DMS 273 treated with DMSO at 0.1 percent for 48 hours (cell line): ENCODE measurements around the gene KIF12.

Source experiments
- DNase-seq: peaks from one replicate; lab custom pipeline; 2025; lab: John Stamatoyannopoulos, UW

KIF12 gene

DNA sequence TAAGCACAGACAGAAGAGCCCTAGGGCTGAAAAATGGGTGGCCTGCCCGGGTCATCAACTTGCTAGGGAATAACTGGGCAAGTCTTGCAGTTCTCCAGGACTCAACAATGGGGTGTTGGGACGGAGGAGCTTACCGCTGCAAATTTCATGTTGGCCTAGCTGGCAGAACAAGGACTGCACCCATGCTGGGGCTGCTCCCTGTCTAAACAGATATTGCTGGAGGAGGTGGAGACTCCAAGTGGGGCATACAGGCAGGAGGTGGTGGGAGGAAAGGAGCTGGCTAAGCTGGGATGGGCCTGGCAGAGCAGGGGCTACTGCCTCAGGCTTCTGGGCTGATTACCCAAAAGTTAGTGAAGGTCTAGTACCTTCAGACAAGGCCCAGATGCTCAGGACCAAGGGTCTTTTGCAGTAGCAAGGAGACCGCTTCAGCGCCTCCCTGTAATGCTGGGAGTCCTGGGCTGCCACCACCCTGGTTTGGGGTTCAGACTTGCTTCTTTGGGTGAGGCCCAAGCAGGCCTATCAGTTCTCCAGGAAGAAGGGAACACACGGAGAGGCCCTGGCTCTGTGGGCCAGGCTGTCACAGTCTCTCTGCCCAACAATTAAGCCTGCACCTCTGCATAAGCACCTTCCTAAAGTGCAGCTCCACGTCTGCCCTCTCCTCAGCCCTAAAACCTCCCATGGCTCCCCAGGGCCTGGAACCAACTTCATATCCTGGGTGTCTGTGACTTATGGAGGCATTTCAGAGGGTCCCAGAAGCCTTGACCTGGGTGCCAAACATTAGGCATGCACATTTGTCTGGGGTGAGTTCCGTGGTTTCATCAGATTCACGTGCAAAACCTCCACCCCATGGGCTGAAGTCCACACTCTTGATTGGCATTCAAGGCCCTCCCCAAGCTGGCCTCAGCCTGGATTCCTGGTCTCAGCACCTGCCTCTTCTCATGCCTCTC, 24.2 kb upstream of the KIF12 start:
- no peak for DNase-seq

DNA sequence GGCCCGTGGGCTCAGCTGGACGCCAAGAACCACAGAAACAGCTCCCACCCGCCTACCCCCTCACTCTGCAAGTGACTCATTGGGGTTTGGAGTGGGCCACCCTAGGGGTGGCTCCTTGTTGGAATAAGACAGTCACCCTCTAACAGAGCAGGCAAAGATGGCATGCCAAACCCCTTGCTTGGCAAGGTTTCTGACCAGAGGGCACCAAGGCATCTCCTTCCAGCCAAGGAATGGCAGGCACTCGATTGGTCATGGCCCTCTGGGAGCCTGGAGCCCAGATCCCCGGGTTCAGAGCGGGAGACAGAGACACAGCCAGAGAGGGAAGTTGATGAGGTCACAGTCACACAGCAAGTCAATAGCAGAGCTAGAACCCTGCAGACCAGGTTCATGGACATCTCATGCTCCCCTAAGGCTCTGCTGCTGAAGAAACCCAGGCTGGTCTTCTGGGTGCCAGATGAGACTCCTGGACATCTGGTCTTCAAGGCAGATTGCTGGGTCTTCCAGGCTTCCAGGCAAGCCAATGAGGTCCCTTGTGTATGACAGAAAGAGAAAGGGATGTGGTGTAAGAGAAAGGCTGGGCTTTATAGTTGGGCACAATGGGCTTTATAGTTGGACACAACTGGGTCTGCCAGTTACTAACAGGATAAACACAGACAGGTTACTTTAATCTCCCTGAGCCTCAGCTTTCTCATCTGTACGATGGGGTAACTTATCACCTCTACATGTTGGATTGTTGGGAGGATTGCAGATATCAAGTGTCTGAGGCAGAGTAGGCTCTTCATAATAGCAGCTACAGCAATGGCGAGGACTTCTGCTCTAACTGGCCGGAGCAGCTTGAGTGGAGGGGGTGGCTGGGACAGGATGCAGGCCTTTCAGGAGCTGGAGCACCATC, 23.3 kb upstream of the KIF12 start:
- no peak for DNase-seq

DNA sequence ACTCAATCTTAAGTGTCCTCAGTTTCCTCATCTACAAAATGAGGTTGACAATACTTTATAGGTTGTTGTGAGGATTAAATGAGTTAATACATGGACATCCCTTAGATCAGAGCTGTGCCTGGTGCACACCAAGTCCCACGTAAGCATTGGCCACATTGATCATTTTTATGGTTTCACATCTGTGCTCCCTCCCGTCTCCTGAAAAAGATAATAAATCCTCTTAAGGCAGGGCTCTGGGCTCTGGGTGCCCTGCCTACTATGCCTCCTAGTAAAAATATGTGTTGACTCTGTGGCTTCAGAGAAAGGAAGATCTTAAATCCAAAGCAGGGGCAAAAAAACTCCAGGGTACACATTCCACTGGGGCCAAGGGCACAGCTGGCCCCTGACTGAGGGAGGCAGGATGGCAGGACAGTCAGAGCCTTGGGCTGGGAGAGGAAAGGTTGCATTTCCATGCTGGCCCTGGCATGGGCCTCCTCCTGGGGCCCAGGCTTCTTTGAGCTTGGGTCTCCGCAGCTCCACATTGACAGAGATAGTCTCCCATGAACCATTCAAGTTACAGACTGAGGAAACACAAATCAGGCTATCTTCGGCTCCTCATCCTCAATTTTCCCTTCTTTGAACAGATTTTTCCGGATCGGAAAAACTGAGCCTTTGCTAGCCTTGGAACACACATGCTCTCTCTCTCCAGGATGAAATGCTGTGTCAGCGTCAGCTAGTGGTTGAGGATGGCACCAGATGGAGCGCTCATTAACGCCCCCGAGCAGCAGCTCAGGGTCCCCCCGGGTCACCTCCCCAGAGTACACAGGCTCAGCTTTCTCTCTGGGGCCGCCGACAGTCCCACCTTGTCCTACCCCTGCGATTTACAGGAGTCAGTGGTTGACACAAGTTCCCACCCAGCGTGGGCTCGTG, 22.4 kb upstream of the KIF12 start:
- no peak for DNase-seq

DNA sequence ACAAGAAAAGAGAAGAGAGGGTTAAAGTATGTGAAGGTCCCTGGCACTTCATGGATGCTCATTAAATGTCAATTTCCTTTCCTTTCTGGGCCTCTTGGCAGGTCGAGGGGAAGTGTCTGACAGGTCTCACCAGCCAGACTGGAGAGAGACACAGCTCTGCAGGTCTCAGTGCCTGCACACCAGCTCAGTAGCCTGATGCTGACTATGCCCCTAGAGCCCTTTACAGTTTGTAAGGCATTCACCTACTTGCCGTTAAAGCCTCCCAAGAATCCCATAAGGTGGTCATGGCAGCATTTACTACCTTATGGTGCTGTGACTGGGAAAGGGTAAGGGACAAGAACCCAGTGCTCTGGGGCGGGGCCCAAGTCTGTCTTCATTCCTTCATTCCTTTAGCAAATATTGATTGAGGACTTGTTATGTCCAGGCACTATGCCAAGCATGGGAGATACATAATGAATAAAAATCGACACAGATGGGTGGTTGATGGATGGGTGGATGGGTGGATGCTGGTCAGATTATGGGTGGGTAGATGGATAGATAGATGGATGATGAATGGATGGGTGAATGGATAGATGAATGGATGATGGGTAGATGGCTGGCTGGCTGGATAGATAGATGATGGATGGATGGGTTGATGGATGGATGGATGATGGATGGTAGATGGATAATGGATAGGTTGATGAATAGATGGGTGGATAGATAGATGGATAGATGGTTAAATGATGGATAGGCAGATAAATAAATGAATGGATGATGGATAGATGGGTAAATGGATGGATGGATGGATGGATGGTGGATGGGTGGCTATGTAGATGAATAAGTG, 21.3 kb upstream of the KIF12 start:
- no peak for DNase-seq

DNA sequence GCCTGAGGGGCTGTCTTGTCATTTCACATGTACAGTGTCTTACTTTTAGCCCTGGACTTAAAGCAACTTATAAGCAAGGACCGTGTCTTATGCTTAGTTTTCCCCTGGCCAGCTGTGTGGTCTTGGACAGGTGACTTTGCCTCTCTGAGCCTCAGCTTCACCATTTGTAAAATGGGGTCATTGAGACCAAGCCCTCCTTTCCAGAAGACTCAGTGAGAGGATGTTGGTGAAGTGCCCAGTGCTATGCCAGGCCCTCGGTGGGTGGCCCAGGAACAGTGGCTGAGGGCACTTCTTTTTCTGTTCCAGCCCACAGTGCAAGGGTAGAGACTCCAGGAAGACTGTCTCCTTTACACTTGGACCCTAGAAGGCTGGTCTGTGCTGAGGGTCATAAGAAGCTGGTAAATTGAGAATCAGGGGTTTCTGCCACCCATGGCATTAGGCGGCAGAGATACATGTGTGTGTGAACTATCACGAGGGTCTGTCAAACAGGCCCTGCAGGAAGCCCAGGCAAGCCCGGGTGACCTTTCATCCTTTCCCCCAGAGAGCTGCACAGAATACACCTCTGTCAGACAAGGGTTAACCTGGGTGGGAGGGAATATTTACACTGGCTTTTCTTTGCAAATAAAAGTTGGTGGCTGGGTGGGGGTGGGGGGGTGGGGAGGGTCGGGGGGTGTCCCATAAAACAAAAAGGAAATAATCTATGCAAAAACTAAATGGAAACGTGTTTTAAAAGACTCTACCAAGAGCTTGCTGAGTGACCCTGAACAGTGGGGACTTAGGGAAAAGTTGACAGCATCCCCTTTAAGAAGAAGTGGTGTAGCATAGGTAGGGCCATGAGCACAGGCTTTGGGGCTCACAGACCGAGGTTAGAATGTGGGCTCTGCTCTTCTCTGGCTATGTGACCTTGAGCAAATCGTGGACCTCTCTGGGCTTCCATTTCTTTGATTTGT, 20.4 kb upstream of the KIF12 start:
- no peak for DNase-seq

DNA sequence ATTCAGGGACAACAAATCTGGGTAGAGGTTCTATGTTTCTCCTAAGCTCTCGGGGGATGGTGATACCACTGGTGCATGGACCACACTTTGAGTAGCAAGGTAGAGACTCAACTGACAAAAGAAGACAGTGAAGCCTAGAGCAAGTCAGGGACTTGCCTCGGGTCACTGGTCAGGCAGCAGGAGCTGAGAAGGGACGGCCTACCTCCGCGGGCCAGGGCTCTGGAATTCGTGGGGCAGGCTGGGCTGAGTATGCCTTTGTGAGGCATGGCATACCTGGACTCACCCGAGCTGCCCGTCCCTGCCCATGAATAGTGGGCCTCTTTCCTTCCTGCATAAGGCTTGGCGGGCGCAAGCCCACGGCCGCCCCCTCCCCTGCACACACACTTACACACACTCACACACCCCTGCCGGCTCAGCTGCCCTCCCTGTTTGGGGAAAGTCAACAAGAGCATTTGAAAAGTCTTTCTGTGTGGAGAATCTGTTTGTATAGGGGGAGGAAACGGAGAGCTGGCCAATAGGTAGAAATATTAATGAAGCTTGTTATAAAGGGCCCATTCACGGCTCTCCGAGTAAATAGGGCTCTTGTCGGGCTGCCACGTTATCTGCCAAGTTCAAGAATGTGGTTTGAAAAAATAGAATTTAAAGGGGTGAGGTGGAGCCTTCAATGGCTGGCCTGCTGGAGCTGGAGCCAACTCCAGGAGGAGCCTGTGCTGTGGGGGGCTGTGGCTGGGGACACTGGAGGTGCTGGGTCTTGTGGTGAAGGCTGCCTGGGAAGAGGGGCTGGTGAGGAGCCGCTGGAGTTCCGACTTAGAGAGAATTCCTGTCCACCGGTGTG, 19.1 kb upstream of the KIF12 start:
- no peak for DNase-seq

DNA sequence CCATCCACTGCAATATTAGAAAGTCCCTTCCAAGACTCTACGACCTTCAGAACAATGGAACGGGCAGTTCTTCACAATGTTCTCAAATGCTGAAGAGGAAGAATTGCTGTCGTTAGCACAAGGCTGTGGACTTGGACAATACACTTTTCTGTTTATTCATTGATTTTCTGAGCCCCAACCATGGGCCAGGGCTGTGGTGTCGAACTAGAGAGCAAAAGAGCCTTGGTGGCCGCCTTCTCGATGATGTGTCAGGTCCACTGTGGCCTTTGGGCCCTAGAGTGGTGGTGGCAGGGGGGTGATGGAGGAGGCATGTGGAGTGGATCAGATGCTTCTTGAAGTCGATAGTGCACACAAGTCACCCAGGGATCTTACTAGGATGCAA, 18.5 kb upstream of the KIF12 start:
- no peak for DNase-seq

DNA sequence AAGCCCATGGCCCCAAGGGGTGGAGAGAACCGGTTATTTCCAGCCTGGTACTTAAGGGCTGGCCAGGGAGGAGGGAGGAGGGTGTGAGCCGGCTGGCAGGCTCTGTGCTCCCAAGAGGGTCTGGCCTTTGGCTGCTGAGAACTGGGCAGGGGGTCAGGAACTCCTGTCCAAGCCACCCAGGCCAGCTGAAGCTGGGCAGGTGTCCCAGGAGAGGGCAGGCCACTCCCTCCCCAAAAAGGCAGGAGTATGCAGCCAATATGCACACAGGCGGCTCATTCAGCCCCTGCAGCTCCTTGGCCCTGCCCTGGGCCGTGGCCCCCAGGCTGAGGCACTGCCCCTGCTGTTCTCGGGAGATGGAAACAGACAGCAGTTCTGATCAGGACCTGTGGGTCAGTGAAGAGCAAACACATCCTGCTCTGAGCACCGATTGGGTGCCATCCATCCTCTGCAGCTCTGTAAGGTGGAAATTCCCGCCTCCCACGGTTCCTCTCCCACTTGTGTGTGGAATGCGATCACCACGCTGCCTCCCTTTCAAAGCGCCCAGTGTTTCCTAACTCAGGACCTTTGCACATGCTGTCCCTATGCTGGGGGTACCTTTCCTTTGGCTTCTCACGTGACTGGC, 17.1 kb upstream of the KIF12 start:
- DNase-seq: no peak

DNA sequence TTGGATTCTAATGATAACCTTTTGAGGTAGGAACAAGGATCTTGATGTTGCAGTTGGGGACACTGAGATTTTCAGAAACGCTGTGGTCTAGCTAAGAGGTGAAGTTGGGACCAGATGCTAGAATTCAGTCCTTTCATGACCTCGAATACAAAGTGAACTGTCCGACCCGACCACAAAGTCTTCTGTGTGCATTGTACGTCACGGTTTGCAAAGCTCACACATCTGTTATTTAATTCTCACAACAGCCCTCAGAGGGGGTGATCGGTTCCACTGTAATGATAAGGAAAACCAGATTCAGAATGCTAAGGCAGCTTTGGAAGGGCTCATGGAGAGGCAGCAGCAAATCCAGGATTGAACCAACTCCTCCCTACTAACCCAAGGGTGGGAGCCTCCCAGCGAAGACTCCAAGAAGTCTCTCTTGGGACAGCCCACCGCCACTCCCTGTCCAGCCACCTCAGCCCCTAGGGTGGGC, 16.6 kb upstream of the KIF12 start:
- DNase-seq: no peak

DNA sequence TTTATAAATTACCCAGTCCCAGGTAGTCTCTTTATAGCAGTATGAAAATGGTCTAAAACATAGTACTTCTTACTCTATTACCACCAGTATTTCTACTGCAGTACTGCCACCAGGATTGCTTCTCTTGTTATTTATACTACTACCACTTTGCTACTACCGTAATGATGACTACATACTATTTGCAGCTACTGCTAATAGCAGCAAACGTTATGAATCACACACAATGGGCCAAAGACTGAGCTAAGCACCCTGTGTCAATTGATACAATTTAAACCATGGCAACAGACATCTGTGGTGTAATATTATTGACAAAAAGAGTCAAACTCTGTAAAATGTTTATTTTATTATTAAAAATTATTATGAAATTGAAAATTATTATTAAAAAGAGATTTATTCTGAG, 15.3 kb upstream of the KIF12 start:
- DNase-seq: no peak

DNA sequence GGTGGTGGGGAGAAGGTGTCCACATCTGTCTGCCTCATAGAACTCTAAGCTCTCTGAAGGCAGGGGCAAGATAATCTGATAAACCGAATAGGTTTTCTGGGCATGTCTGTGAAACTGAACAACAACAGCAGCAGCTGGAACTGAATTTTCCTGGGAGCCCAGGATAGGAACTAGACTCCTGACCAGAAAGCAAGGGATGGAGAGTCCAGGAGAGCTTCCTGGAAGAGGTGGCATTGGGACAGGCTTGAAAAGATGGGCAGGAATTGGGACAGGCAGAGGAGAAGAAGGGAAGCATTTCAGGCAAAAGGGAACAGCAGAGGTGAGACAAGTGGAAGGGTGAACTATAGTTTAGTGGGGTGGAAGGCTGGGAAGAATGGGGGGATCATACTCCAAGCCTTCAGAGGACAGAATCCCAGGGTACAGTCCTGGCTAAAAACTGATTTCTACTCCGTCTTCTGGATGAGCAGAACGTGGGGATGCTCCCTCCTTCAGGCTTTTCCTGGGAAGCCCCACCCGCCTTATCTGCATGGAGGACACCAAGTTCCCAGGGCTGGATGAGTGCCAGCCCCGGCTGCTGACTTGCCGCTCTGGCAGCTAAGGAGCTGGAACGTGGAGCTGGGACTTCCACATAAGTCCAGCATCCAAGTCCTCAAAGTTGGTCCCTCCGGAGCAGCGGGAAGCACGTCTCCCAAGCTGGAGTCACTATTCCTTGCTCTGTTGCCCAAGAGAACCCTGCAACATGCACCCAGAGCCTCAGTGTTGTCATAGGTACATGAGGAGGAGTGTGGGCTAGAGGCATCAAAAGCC, 13.9 kb upstream of the KIF12 start:
- no peak for DNase-seq

DNA sequence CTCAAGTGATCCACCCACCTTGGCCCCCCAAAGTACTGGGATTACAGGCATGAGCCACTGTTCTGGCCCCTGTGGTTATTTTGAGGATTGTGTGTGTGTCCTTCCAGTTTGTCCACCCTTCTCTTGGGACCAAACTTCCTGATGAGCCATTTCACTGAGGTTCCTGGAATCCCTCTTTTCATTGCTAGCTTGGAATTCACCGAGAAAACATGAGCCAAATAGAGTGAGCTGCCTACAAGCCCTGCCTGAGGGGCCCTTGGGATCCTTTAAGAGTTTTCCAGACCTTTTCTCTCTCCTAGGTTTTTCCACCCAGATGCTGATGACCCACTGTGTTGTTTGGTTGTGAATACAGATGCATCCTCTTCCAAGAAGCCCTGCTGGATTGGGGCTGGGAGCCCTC, 13.2 kb upstream of the KIF12 start:
- no peak for DNase-seq

DNA sequence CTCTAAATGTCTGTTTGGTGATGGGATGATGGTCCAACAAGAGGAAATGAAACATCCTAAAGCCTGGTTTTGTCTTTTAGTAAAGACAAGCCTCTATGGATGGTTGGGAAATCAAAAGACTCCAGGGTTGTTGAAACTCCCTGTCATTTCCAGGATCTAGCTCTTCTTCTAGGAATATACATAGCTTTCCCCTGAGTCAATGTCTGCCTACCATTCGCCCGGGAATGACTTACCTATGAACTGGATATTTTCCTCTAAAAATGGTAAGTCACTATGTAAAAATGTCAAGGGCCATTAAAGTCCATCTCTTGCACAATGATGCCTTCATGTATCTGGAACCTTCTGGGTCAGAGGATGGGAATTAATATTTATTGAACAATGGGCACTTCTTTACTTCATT, 11.1 kb upstream of the KIF12 start:
- DNase-seq: no peak

DNA sequence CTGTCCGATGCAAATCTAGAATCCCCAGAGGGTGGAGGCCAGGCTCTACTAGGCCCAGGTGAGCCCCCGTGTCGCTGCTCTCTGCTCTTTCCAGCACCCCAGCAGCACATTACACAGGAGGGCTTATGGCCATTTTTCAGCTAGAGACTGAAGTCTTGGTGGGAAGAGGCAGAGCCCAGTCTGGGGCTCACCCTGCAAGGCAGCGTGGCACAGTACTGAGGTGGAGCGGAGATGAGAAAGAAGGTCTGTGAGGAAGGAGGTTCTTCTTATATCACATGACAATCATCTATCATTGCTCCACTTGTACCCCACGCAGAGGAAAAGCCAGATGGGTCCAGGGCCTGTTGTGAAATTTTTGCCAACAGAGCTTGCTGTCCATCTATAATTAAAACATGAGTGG, 10.0 kb upstream of the KIF12 start:
- DNase-seq: no peak

DNA sequence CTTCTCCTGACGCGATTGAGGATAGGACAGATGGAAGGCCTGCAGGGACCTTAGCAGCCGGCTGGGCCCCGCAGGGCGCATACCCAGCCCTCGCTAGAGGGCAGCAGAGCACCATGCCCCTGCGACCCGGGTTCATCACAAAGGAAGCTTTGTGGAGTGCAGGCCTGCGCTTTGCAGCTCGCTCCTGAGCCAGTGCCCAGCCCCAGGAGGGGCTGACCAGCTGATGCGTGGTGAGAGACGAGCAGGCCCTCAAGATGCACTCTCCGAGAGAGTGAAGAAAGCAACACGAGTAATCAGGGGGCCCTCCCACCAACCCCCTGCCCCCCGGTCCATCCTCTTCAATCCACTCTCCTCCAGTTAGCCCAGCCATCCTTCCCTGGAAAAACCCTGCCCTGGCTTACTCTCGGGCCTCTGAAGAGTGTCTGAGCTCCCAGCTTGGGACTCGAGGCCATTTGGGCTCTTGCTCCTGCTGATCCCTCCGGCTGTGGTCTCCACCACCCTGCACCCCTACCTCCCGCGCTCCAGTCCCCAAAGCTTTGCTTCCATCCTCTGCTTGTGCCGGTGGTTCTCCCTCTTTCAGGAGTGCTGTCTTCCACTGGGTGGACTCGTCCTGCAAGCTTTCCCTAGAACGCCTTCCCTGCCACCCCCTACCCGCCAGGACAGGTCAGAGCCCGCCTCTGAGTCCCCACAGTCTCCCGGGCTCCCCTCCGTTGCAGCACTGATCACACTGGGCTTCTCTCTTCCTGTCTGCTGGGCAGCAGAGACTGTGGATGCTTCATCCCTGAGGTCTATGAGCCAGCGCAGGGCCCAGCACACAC, 9.1 kb upstream of the KIF12 start:
- DNase-seq: peak; percentile 45

DNA sequence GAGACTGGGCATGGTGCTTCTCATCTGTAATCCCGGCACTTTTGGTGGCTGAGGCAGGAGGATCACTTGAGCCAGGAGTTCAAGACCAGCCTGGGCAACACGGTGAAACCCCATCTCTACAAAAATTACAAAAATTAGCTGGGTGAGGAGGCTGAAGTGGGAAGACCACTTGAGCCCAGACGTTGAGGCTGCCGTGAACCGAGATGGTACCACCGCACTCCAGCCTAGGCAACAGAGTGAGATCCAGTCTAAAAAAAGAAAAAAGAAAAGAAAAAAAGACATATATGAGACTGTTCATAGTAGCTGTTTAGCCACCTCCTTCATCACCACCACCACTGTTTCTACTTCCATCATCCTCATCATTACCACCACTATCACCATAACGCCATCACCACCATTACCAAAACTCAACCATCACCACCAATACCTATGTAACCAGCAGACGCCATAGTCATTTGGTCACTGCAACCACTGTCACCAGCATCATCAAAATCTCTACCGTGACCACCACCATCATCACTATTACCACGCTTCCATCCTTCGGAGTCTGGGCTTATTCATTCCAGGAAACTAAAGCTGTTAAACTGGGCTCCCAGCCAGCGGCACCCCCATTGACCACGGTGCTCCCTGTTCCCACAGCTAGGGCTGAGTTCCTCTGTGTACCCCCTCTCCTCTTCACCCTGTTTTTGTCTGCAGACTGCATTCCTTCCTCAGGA, 8.4 kb upstream of the KIF12 start:
- DNase-seq: no peak
